Sigmoid colon (tissue), 4 donors: ENCODE data around the gene SACM1L.

ENCODE experiments used
- POLR2A ChIP-seq, 2 donors: fragments of 450-650 bp; IDR thresholded peaks; one replicate each; pipeline ENCODE4 v1.6.1; 2016; ENCODE audit warnings: antibody characterized with exemption in 2 of 2, mild to moderate bottlenecking in 2 of 2, moderate library complexity in 2 of 2
- POLR2AphosphoS5 ChIP-seq, 4 donors: sonication (generic); formaldehyde crosslinking; IDR thresholded peaks; one replicate each; pipeline ENCODE4 v1.6.1; 2017; ENCODE audit warnings: antibody characterized with exemption in 4 of 4
- TF ChIP-seq, protein P1 (sequence below), 4 experiments: fragments of 450-650 bp in 3 of 4; fragments of 200-600 bp in 1 of 4; IDR thresholded peaks; one replicate each; pipeline ENCODE4 v1.5.1; 2016 to 2019; ENCODE audit warnings: antibody characterized with exemption in 4 of 4, mild to moderate bottlenecking in 3 of 4, moderate library complexity in 2 of 4

DNA sequence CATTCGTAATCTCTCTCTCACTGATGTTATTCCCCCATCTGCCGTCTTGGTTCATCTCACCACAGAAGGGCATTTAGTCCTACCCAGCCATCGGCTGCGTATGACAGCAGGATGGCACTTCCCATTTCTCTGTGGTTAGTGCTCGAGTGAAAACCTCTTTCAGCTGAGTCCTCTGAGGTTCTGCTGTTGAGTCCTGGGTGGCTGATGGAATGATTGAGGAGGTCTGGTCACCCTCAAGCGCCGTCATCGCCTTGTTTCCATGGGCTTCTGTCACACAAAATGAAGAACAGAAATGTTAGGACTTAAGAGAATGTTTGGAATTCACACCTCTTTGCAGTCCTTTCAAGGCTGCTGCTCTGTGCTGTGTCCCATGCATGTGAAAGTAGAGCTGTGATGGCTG is 9.4 kb upstream of the SACM1L start:
- TF ChIP-seq POLR2AphosphoS5 (IDR thresholded peaks at IDR 0.05) (no peak), POLR2A (IDR thresholded peaks at IDR 0.05) (no peak)
- TF ChIP-seq, protein P1, sequence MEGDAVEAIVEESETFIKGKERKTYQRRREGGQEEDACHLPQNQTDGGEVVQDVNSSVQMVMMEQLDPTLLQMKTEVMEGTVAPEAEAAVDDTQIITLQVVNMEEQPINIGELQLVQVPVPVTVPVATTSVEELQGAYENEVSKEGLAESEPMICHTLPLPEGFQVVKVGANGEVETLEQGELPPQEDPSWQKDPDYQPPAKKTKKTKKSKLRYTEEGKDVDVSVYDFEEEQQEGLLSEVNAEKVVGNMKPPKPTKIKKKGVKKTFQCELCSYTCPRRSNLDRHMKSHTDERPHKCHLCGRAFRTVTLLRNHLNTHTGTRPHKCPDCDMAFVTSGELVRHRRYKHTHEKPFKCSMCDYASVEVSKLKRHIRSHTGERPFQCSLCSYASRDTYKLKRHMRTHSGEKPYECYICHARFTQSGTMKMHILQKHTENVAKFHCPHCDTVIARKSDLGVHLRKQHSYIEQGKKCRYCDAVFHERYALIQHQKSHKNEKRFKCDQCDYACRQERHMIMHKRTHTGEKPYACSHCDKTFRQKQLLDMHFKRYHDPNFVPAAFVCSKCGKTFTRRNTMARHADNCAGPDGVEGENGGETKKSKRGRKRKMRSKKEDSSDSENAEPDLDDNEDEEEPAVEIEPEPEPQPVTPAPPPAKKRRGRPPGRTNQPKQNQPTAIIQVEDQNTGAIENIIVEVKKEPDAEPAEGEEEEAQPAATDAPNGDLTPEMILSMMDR (IDR thresholded peaks at IDR 0.05) = no peak
